Putamen (tissue), 1 donor: Measurements from ENCODE around the gene KANSL1L.
"Not testable (repeated sequence)": the region's sequence is repeated elsewhere in the genome, so short reads cannot be mapped to it uniquely, and the experiment has no call there.

Experiments used
- DNase-seq: peaks from one replicate; pipeline ENCODE4 v3.0.0-alpha.2; 2016; ENCODE audit warnings: low spot score

The KANSL1L gene

GRCh38 chr2:210179351-210179990 lies 8.3 kb upstream of the KANSL1L start:
- DNase-seq = no peak

DNA sequence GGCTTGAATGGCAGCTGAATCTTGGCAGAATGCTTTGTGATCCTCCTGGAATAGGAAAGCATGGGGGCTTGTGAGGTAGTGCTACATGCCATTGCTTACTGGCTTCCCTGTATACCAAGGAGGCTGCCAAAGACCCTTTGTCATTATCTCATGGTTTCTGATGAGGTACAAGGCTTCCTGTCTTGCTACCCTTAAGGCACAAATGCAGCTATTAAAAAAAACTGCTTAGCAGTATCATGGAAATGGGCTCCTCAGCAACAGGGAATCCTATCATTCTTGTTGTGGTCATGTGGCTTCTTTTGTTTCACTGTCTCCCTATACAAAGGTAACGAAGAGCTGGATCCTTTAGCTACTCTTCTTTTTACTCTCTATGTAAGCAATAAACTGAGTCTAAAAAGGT lies 6.6 kb upstream of the KANSL1L start:
- DNase-seq = no peak

DNA sequence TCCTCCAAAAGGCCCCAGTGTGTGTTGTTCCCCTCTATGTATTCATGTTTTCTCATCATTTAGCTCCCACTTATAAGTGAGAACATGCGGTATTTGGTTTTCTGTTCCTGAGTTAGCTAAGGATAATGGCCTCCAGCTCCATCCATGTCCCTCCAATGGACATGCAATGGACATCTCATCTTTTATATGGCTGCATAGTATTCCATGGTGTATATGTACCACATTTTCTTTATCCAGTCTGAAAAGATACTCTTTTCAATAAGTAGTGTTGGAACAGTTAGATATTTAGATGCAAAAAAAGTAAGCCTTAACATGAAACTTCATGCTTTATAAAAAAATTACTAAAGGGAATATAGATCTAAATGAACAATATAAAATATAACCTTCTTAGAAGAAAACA lies 5.9 kb upstream of the KANSL1L start:
- DNase-seq = not testable (repeated sequence)

GRCh38 chr2:210174086-210174485 lies 2.9 kb upstream of the KANSL1L start:
- no peak for DNase-seq

- DNase-seq = no peak
These were observed 988 bp upstream of the KANSL1L start for GRCh38 chr2:210172219-210172575.

GRCh38 chr2:210170446-210171303 lies 534 bp downstream of the KANSL1L start:
- DNase-seq = peak; percentile 96

GRCh38 chr2:210170196-210170445 lies 1.1 kb downstream of the KANSL1L start:
- no peak for DNase-seq

- no peak for DNase-seq
These were observed 1.6 kb downstream of the KANSL1L start for GRCh38 chr2:210169516-210170195.

- DNase-seq = no peak
These were observed 4.0 kb downstream of the KANSL1L start for GRCh38 chr2:210167227-210167626.

DNA sequence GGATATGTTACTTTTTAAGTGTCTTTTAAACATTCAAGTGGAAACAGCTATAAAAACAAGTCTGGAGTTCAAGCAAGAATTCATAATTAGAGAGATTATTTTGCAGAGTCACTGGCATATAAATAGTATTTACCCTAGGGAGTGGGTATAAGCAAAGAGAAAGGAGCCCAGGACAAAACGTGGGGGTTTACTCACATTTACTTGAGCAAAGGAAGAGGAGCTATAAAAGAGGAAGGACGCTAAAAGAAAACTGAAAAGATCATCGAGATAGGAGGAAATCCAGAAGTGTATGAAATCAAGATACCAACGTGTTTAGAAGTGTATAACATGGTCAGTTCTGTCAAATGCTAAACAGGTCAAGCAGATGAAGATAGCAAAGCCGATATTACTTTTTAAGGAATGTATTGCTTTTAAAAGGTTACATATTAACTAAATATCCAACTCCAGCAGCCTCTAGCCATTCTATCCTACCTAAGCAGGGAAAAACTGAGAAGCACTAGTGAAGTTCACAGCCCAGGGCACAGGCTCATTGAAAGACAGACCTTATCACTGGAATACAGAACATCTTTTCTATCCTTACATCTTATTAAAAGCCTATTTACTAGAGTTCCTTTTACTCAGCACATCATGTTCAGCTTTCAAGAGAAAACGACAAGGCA lies 8.6 kb downstream of the KANSL1L start:
- DNase-seq = no peak

GRCh38 chr2:210159059-210159458 lies 12.2 kb downstream of the KANSL1L start:
- no peak for DNase-seq

GRCh38 chr2:210158236-210158635 lies 13.0 kb downstream of the KANSL1L start:
- no peak for DNase-seq

DNA sequence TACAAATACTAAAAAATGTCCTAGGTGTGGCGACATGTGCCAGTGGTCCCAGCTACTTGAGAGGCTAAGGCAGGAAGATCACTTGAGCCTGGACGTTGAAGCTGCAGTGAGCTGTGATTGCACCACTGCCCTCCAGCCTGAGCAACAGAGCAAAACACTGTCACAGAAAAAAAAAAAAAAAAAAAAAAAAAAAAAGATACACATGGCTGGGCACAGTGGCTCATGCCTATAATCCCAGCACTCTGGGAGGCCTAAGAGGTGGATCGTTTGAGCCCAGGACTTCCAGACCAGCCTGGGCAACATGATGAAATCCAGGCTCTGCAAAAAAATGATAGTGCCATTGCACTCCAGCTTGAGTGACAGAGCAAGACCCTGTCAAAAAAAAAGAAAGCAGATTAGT lies 13.7 kb downstream of the KANSL1L start:
- DNase-seq = no peak

GRCh38 chr2:210147614-210148013 lies 23.6 kb downstream of the KANSL1L start:
- no peak for DNase-seq

- no peak for DNase-seq
These were observed 39.0 kb downstream of the KANSL1L start for GRCh38 chr2:210132239-210132638.

- DNase-seq = no peak
These were observed 42.2 kb downstream of the KANSL1L start for GRCh38 chr2:210128961-210129360.

DNA sequence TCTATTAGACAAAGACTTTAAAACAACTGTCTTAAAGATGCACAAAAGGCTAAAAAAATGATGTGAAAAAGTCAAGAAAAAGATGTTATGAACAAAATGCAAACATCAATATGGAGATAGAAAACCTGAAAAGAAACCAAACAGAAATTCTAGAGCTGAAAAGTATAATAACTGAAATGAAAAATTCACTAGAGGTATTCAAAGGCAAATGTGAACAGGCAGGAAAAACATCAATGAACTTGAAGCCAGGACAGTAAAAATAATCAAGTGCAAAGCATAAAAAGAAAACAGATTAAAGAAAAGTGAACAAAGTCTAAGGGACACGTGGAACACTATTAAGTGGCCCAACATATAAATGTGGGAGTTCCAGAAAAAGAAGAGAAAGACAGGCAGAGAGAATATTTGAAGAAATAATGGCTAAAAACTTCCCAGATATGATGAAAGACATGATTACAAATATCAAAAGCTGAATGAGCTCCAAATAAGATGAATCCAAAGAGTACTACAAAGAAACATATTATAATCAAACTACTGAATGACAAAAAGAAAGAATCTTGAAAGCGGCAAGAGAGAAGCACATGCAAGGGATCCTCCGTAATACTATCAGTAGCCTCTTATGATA lies 57.5 kb downstream of the KANSL1L start:
- DNase-seq = no peak

- DNase-seq = no peak
These were observed 58.3 kb downstream of the KANSL1L start for GRCh38 chr2:210112871-210113270.

DNA sequence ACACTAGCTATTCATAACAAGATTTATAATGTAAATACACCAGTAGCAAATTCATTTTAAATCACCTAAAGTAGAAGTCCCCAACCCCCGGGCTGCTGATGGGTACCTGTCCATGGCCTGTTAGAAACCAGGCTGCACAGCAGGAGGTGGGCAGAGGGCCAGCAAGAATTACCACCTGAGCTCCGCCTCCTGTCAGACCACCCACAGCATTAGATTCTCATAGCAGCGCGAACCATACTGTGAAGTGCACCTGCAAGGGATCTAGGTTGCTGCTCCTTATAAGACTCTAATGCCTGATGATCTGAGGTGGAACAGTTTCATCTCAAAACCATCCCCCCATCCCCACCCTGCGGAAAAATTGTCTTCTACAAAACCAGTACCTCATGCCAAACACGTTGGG lies 71.3 kb downstream of the KANSL1L start:
- DNase-seq = no peak

- DNase-seq = no peak
These were observed 76.4 kb downstream of the KANSL1L start for GRCh38 chr2:210094787-210095186.

DNA sequence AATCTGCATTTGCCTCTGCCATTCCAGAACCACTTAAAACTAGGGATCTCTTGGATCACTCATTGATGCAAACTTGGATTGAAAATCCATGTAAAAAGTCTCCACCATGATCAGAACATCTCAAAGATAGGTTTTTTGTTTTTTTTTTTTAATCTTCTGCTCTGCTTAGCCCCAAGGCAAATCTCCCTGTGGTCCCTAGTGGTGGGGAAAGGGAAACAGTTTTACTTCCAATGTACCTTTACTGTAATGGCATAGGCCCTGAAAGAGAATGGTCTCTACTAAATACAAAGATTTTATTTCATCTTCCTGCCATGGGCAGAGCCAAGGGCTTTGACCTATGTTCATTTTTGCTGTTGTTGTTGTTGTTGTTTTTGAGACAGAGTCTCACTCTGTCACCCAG lies 78.4 kb downstream of the KANSL1L start:
- DNase-seq = no peak

- no peak for DNase-seq
These were observed 84.3 kb downstream of the KANSL1L start for GRCh38 chr2:210086930-210087329.
